ENCODE measurements around the gene VAC14. TPM values are rescaled to one million over a fixed set of nuclear protein-coding genes. Genes with fewer than 3 reads are reported as not detected.

Gene VAC14
- total RNA-seq, 1 donor from 2014 or later: 38.1 TPM

DNA sequence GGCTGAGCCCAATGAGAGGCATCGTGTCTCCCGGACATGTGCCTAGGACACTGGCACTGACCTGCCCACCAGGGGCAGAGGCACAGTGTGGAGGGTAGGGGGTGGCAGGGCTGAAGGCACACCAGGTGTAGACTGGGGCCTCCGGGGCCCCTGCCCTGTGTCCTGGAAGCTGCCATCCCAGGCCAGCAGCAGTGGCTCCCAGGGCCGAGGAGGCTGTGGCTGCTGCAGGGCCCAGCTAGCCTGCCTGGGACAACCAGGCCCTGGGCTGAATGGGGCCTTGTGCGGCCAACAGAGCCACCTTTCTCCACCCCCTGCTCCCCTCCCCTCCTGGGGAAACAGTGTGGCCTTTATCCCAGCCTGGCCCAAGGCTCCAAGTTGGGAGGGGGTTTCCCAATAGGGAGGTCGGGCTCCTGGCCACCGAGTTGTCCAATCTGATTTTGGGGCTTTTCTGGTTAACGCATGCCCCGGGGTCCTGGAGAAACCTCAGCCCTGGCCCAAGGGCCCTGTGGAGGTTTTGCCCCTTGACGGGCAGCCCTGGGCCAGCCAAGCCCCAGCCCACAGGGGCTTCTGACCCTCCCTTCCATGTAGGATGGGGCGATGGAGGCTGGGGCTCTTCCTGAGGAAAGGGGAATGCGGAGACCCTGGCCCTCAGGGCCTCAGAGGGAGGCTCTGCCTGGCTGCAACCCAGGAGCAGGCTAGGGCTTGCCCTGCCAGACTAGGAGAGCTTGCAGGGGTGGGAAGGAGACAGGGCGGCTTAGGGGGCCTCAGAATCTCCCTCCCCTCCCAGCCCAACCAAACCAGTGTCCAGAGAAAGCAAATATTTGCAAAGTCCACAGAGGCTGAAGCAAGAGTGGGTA, 119.3 kb downstream of the VAC14 start:
- no peaks in the 10 kb centered on the region for H3K9me3 ChIP-seq
- no peak for DNase-seq (ENCODE audit: extremely low spot score in 2 of 2)
- TF ChIP-seq POLR2A (IDR thresholded peaks at IDR 0.05): no peak
- TF ChIP-seq, protein P1, sequence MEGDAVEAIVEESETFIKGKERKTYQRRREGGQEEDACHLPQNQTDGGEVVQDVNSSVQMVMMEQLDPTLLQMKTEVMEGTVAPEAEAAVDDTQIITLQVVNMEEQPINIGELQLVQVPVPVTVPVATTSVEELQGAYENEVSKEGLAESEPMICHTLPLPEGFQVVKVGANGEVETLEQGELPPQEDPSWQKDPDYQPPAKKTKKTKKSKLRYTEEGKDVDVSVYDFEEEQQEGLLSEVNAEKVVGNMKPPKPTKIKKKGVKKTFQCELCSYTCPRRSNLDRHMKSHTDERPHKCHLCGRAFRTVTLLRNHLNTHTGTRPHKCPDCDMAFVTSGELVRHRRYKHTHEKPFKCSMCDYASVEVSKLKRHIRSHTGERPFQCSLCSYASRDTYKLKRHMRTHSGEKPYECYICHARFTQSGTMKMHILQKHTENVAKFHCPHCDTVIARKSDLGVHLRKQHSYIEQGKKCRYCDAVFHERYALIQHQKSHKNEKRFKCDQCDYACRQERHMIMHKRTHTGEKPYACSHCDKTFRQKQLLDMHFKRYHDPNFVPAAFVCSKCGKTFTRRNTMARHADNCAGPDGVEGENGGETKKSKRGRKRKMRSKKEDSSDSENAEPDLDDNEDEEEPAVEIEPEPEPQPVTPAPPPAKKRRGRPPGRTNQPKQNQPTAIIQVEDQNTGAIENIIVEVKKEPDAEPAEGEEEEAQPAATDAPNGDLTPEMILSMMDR (IDR thresholded peaks at IDR 0.05): no peak
- no peak for TF ChIP-seq POLR2AphosphoS5 (IDR thresholded peaks at IDR 0.05; ENCODE audit: insufficient read depth in 1 of 2, low read depth in 1 of 2)
- peak overlapping the region; percentile 92 for H3K27ac ChIP-seq
- intact Hi-C loops (cut with DNase I): loop anchor here (5.0 kb wide), 1 partner anchor 56 kb away; no protein-coding TSS in a partner anchor
- no peaks in the 10 kb centered on the region for H3K27me3 ChIP-seq
- peak overlapping the region; percentile 1 for H3K4me3 ChIP-seq
- H3K4me1 ChIP-seq: peaks cover 51% of the 10 kb centered on the region
- H3K36me3 ChIP-seq: peaks cover 0 to 36% of the 10 kb centered on the region in 2 donors

DNA sequence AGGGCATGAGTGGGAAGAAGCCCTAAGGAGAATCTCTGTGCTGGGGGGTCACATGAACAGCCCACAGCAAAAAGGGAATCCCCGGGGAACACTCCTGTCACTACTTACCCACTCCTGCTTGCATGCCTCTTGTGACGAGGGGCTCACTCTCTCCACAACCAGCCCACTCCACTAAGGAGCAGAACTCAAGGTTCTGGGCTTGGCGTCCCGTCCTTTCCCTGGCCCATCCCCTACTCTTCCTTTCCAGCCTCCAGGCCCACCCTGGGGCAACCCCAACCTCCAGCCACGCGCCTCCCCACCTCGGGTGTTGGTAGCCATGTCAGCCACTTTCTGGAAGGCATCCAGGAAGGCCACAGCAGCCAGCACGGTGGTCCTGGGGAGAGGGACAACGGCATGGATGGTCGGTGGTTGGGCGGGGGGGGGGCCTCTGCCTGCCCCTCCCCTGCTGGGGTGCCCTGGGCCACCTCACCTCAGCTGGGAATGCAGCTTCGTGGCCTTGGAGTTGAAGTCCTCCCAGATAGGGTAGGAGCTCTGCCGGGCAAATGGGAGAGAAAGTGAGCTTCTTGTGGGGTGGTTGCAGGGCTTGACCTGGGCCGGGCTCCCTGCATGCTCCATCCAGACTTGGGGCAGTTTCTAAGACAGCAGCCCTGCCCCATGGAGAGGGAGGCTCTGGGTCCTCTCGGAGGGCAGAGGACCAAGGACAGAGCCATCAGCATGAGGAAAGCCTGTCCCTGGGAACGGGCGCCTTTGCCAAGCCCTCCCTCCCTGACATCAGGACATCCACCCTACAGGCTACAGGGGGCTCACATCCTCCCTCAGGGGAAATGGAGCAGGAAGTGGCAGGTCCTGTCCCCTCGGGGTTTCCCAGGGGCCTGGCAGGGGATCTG, 120.2 kb downstream of the VAC14 start:
- TF ChIP-seq, protein P1 (IDR thresholded peaks at IDR 0.05): no peak
- TF ChIP-seq POLR2AphosphoS5 (IDR thresholded peaks at IDR 0.05; ENCODE audit: insufficient read depth in 1 of 2, low read depth in 1 of 2) (no peak), POLR2A (IDR thresholded peaks at IDR 0.05) (no peak)
- H3K4me3 ChIP-seq: peak overlapping the region in 1 of 2 donors; percentile 1
- DNase-seq (ENCODE audit: extremely low spot score in 2 of 2): no peak
- H3K36me3 ChIP-seq: peaks cover 0 to 45% of the 10 kb centered on the region in 2 donors
- no peaks in the 10 kb centered on the region for H3K9me3 ChIP-seq
- peaks cover 47% of the 10 kb centered on the region for H3K4me1 ChIP-seq
- H3K27ac ChIP-seq: peak overlapping the region; percentile 92
- intact Hi-C loops (cut with DNase I): loop anchor here (5.0 kb wide), 1 partner anchor 57 kb away; no protein-coding TSS in a partner anchor
- no peaks in the 10 kb centered on the region for H3K27me3 ChIP-seq

DNA sequence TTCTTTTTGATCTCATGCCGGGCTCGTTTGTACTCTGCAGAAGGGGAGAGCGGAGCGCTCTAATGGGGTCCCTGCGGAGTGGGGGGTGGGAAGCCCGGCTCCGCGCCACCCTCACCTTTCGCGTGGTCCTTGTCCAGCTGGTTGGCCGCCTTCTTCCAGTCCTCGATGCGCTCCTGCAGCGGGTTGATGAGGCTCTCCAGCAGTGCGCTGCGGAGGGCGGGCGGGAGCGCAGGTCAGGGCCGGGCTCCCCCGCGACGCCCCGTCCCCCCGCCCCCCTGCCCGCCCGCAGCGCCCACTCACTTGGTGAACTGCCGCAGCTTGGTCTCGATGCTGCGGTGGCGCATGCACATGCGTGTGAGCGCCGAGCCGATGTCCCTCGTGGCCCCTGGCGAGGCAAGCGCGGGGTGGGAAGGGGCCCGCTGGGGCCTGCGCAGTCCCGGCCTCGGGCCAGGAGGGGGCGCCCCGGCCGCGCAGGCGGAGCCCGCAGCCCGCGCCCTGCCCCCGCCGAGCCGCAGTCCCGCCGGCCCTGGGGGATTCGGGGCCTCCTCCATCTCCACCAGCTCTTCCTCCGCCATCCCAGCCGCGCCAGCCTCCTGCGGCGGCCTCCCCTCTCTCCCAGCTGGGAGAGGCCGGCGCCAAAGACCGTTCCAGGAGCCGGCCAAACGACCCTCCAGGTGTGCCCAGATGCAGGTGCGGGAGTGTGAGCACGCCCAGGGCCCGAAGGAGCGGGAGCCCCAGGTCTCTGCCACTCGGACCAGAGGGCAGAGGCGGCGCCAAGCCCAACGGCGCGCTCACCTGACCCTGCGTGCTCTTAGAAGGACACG, 121.1 kb downstream of the VAC14 start:
- intact Hi-C loops (cut with DNase I): loop anchor here (5.0 kb wide), 2 partner anchors 57 to 92 kb away; no protein-coding TSS in a partner anchor
- Histone ChIP-seq H3K4me3 (no peak overlapping the region), H3K27ac (peak overlapping the region; percentile 92), H3K4me1 (peaks cover 47% of the 10 kb centered on the region), H3K9me3 (no peaks in the 10 kb centered on the region), H3K27me3 (no peaks in the 10 kb centered on the region), H3K36me3 (peaks cover 0 to 53% of the 10 kb centered on the region in 2 donors)
- no peak for DNase-seq (ENCODE audit: extremely low spot score in 2 of 2)
- TF ChIP-seq POLR2A (IDR thresholded peaks at IDR 0.05) (no peak), POLR2AphosphoS5 (IDR thresholded peaks at IDR 0.05; ENCODE audit: insufficient read depth in 1 of 2, low read depth in 1 of 2) (no peak)
- TF ChIP-seq, protein P1 (IDR thresholded peaks at IDR 0.05): peak in 1 of 3 experiments; percentile 67

DNA sequence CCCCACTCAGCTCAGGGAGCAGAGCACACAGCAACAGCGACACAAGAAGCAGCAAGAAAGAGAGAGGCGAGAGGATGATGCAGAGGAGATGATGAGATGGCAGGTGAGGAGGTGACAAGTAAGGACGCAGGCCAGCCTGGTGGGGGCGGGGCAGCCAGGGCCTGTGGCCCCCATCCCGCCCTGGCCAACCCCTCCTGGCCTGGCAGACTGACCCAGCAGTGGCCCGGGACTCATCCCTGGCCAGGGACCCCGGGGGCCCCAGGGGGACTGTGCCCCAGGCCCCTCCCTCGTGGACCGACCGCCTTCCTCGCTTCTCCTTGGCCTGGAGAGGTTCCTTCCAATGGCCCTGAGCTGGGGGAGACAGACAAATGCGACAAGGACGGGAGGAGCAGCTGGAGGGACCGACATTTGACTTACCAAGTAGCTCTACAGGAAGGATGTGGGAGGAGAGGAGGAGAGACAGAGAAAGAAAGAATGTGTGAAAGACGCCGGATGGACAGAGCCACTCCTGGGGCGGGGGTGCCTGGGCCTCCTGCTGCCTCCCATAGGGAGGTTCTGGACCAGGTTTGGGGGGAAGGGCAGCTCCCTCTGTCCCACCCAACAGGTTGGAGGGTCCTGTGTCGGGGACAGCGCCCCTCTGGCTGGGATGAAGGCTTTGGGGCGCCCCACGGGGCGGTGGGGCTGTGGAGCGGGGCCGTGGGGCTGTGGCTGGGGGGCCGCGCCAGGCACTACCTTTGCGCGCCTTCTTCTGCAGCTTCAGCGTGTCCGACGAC, 121.9 kb downstream of the VAC14 start:
- H3K9me3 ChIP-seq: no peaks in the 10 kb centered on the region
- peaks cover 0 to 61% of the 10 kb centered on the region in 2 donors for H3K36me3 ChIP-seq
- H3K4me3 ChIP-seq: no peak overlapping the region
- no peak for TF ChIP-seq POLR2A (IDR thresholded peaks at IDR 0.05)
- TF ChIP-seq, protein P1 (IDR thresholded peaks at IDR 0.05): no peak
- peaks cover 40% of the 10 kb centered on the region for H3K4me1 ChIP-seq
- H3K27ac ChIP-seq: peak overlapping the region; percentile 92
- no peaks in the 10 kb centered on the region for H3K27me3 ChIP-seq
- intact Hi-C loops (cut with DNase I): loop anchor here (5.0 kb wide), 1 partner anchor 93 kb away; no protein-coding TSS in a partner anchor
- no peak for DNase-seq (ENCODE audit: extremely low spot score in 2 of 2)

Data from vagina (tissue), 2 donors.